ENCODE data around the gene KIF5C.

The KIF5C gene

DNA sequence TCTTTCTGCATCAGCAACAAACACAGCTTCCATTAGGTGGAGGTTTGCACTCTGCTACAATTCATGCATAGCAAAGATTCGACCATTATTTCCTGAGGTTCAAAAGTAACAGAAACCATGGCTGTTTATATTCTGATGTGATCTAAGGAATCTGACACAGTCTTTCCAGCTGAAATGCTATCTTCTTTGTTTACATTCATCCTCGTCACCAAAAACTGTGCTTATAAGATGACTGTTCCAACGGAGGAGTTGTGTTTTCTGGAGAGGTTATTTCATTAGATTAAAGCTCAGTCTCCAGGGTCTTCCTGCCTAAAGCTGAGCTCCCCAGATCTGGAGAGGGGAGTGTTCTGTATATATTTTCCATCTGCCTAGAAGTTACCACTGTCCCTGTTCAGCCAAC is 118.3 kb downstream of the KIF5C start:
- no peak for TF ChIP-seq ZFP3 (CRISPR knock-in tag; IDR thresholded peaks at IDR 0.05)
- TF ChIP-seq PPARA (CRISPR knock-in tag; IDR thresholded peaks at IDR 0.05; ENCODE audit: borderline replicate concordance), result no peak
- no peak for TF ChIP-seq CSDC2 (CRISPR knock-in tag; IDR thresholded peaks at IDR 0.05)
- TF ChIP-seq, protein P1, sequence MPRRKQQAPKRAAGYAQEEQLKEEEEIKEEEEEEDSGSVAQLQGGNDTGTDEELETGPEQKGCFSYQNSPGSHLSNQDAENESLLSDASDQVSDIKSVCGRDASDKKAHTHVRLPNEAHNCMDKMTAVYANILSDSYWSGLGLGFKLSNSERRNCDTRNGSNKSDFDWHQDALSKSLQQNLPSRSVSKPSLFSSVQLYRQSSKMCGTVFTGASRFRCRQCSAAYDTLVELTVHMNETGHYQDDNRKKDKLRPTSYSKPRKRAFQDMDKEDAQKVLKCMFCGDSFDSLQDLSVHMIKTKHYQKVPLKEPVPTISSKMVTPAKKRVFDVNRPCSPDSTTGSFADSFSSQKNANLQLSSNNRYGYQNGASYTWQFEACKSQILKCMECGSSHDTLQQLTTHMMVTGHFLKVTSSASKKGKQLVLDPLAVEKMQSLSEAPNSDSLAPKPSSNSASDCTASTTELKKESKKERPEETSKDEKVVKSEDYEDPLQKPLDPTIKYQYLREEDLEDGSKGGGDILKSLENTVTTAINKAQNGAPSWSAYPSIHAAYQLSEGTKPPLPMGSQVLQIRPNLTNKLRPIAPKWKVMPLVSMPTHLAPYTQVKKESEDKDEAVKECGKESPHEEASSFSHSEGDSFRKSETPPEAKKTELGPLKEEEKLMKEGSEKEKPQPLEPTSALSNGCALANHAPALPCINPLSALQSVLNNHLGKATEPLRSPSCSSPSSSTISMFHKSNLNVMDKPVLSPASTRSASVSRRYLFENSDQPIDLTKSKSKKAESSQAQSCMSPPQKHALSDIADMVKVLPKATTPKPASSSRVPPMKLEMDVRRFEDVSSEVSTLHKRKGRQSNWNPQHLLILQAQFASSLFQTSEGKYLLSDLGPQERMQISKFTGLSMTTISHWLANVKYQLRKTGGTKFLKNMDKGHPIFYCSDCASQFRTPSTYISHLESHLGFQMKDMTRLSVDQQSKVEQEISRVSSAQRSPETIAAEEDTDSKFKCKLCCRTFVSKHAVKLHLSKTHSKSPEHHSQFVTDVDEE (CRISPR knock-in tag; IDR thresholded peaks at IDR 0.05), result no peak
- no peak for TF ChIP-seq OSR1 (CRISPR knock-in tag; IDR thresholded peaks at IDR 0.05)
- TF ChIP-seq ARNTL (CRISPR knock-in tag; IDR thresholded peaks at IDR 0.05; ENCODE audit: borderline replicate concordance, low read depth), result no peak
- no peak for TF ChIP-seq ZC3H10 (CRISPR knock-in tag; IDR thresholded peaks at IDR 0.05)
- TF ChIP-seq ESRRG (CRISPR knock-in tag; IDR thresholded peaks at IDR 0.05), result no peak
- TF ChIP-seq ISL1 (CRISPR knock-in tag; IDR thresholded peaks at IDR 0.05), result no peak
- TF ChIP-seq SNAI2 (CRISPR knock-in tag; IDR thresholded peaks at IDR 0.05), result no peak
- no peak for ATAC-seq

DNA sequence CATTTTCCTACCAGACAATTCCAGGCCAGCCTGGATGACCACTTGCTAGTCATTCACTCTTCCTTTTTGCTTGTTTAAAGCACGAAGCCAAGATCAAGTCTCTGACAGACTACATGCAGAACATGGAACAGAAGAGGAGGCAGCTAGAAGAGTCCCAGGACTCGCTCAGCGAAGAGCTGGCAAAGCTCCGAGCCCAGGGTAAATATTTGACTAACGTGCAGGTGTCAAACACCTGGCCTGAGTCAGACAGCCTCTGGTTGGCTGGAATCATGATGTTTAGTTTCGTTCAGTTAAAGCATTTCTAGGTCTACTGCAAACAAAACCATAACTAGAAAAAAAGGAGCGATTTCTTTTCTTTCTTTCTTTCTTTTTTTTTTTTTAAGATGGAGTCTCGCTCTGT is 119.3 kb downstream of the KIF5C start:
- ATAC-seq, result no peak
- TF ChIP-seq TCF4 (CRISPR knock-in tag; IDR thresholded peaks at IDR 0.05; ENCODE audit: borderline replicate concordance) (no peak), TOX (CRISPR knock-in tag; IDR thresholded peaks at IDR 0.05; ENCODE audit: borderline replicate concordance) (no peak), ZNF565 (CRISPR knock-in tag; conservative IDR thresholded peaks at IDR 0.05; ENCODE audit: low read depth) (no peak), ESRRG (CRISPR knock-in tag; IDR thresholded peaks at IDR 0.05) (no peak)
- TF ChIP-seq, protein P1 (CRISPR knock-in tag; IDR thresholded peaks at IDR 0.05), result no peak

- ATAC-seq, result no peak
- TF ChIP-seq SNAI2 (CRISPR knock-in tag; IDR thresholded peaks at IDR 0.05) (no peak), ZC3H10 (CRISPR knock-in tag; IDR thresholded peaks at IDR 0.05) (no peak), PPARA (CRISPR knock-in tag; IDR thresholded peaks at IDR 0.05; ENCODE audit: borderline replicate concordance) (no peak), ZFP30 (CRISPR knock-in tag; IDR thresholded peaks at IDR 0.05) (no peak)
- TF ChIP-seq, protein P1 (CRISPR knock-in tag; IDR thresholded peaks at IDR 0.05), result no peak
- TF ChIP-seq, protein P2, sequence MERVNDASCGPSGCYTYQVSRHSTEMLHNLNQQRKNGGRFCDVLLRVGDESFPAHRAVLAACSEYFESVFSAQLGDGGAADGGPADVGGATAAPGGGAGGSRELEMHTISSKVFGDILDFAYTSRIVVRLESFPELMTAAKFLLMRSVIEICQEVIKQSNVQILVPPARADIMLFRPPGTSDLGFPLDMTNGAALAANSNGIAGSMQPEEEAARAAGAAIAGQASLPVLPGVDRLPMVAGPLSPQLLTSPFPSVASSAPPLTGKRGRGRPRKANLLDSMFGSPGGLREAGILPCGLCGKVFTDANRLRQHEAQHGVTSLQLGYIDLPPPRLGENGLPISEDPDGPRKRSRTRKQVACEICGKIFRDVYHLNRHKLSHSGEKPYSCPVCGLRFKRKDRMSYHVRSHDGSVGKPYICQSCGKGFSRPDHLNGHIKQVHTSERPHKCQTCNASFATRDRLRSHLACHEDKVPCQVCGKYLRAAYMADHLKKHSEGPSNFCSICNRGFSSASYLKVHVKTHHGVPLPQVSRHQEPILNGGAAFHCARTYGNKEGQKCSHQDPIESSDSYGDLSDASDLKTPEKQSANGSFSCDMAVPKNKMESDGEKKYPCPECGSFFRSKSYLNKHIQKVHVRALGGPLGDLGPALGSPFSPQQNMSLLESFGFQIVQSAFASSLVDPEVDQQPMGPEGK (CRISPR knock-in tag; IDR thresholded peaks at IDR 0.05; ENCODE audit: borderline replicate concordance), result no peak
Measured at GRCh38 chr2:148996805-148997204, 121.8 kb downstream of the KIF5C start.

DNA sequence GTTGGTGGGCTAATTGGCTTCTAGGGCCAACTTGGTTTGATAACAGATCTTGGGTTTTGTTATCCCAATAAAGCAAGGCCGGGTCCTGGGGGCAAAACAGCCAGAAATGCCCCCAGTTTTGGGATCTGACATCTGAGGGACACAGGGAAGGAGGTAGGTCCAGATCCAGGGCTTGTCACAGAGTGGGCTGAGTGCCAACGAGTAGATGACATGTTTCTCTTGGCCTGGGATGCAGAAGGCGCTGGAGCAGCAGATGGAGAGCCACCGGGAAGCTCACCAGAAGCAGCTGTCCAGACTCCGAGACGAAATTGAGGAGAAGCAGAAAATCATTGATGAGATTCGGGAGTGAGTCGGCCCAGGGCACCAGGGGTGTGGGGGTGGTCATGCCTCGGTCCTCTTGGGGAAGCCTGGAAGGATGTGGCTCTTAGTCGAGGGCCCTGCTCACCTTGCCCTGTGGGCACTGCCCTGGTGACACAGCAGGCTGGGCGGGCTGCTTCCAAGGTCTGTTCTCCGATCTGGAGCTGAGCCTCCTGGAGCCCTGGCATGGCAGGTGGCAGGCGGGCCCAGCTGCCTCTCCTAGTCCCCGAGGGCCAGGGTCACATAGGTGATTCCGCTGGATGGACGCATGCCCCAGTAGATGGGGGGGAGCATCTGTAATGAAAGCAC is 123.3 kb downstream of the KIF5C start:
- ATAC-seq, result no peak
- TF ChIP-seq RARB (CRISPR knock-in tag; IDR thresholded peaks at IDR 0.05) (no peak), PPARA (CRISPR knock-in tag; IDR thresholded peaks at IDR 0.05; ENCODE audit: borderline replicate concordance) (no peak), ISL1 (CRISPR knock-in tag; IDR thresholded peaks at IDR 0.05) (no peak), ARNTL (CRISPR knock-in tag; IDR thresholded peaks at IDR 0.05; ENCODE audit: borderline replicate concordance, low read depth) (no peak), ZNF8 (CRISPR knock-in tag; IDR thresholded peaks at IDR 0.05) (no peak), ZC3H10 (CRISPR knock-in tag; IDR thresholded peaks at IDR 0.05) (no peak), SNAI2 (CRISPR knock-in tag; IDR thresholded peaks at IDR 0.05) (no peak), TOX (CRISPR knock-in tag; IDR thresholded peaks at IDR 0.05; ENCODE audit: borderline replicate concordance) (no peak), OSR1 (CRISPR knock-in tag; IDR thresholded peaks at IDR 0.05) (no peak)
- TF ChIP-seq, protein P3, sequence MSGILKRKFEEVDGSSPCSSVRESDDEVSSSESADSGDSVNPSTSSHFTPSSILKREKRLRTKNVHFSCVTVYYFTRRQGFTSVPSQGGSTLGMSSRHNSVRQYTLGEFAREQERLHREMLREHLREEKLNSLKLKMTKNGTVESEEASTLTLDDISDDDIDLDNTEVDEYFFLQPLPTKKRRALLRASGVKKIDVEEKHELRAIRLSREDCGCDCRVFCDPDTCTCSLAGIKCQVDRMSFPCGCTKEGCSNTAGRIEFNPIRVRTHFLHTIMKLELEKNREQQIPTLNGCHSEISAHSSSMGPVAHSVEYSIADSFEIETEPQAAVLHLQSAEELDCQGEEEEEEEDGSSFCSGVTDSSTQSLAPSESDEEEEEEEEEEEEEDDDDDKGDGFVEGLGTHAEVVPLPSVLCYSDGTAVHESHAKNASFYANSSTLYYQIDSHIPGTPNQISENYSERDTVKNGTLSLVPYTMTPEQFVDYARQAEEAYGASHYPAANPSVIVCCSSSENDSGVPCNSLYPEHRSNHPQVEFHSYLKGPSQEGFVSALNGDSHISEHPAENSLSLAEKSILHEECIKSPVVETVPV (CRISPR knock-in tag; IDR thresholded peaks at IDR 0.05), result no peak
- TF ChIP-seq, protein P4, sequence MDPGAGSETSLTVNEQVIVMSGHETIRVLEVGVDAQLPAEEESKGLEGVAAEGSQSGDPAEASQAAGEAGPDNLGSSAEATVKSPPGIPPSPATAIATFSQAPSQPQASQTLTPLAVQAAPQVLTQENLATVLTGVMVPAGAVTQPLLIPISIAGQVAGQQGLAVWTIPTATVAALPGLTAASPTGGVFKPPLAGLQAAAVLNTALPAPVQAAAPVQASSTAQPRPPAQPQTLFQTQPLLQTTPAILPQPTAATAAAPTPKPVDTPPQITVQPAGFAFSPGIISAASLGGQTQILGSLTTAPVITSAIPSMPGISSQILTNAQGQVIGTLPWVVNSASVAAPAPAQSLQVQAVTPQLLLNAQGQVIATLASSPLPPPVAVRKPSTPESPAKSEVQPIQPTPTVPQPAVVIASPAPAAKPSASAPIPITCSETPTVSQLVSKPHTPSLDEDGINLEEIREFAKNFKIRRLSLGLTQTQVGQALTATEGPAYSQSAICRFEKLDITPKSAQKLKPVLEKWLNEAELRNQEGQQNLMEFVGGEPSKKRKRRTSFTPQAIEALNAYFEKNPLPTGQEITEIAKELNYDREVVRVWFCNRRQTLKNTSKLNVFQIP (CRISPR knock-in tag; IDR thresholded peaks at IDR 0.05; ENCODE audit: borderline replicate concordance, low read depth), result no peak

Data from SK-N-SH treated with all-trans-retinoic acid at 6 μM for 48 hours (cell line).